Measurements from ENCODE around the gene CITED4. TPM values are rescaled to one million over a fixed set of nuclear protein-coding genes. Genes with fewer than 3 reads are reported as not detected.

Gene CITED4
- total RNA-seq, 1 donor from 2014 or later: 26.0 TPM

Other genes with a start within 250 kb of the CITED4 start
- 16.5 and 17.0 TPM in 2 replicates for gene RIMS3, start 196.7 kb downstream of the CITED4 start, total RNA-seq
- gene NFYC, start 170.7 kb downstream of the CITED4 start, total RNA-seq: 49.0 and 53.4 TPM in 2 replicates
- gene KCNQ4, start 78.6 kb downstream of the CITED4 start, total RNA-seq: 0.51 and 0.63 TPM in 2 replicates
- gene CTPS1, start 117.3 kb upstream of the CITED4 start, total RNA-seq: 25.6 and 27.7 TPM in 2 replicates
- gene SLFNL1, start 159.4 kb upstream of the CITED4 start, total RNA-seq: 0.29 and 0.30 TPM in 2 replicates

Measured in osteocyte (in vitro differentiated cells).